NCI-H2227 treated with DMSO at 0.1 percent for 48 hours (cell line): ENCODE measurements around the gene ACOX1.
"Not testable (repeated sequence)": the region's sequence is repeated elsewhere in the genome, so short reads cannot be mapped to it uniquely, and the experiment has no call there.

Experiments used
- DNase-seq: peaks from one replicate; lab custom pipeline; 2025; lab: John Stamatoyannopoulos, UW

ACOX1 gene

DNA sequence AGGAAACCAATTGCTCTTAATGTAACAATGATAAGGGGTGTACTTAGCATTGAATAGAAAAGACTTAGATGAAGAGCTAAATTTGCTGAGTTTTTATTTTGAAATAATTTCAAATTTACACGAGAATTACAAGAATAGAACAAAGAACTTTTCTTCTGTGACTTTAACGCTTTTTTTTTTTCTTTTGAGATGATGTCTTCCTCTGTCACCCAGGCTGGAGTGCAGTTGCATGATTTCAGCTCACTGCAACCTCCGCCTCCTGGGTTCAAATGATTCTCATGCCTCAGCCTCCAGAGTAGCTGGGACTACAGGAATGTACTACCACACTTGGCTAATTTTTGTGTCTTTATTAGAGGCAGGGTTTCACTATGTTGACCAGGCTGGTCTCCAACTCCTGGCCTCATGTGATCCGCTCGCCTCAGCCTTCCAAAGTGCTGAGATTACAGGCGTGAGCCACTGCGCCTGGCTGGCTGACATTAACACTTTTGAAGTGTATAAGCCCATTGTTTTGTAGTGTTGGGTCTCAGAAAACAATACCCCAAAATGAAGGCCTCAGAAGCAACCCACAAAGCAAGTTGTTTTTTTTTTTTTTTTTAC lies 2.2 kb upstream of the ACOX1 start:
- no peak for DNase-seq

DNA sequence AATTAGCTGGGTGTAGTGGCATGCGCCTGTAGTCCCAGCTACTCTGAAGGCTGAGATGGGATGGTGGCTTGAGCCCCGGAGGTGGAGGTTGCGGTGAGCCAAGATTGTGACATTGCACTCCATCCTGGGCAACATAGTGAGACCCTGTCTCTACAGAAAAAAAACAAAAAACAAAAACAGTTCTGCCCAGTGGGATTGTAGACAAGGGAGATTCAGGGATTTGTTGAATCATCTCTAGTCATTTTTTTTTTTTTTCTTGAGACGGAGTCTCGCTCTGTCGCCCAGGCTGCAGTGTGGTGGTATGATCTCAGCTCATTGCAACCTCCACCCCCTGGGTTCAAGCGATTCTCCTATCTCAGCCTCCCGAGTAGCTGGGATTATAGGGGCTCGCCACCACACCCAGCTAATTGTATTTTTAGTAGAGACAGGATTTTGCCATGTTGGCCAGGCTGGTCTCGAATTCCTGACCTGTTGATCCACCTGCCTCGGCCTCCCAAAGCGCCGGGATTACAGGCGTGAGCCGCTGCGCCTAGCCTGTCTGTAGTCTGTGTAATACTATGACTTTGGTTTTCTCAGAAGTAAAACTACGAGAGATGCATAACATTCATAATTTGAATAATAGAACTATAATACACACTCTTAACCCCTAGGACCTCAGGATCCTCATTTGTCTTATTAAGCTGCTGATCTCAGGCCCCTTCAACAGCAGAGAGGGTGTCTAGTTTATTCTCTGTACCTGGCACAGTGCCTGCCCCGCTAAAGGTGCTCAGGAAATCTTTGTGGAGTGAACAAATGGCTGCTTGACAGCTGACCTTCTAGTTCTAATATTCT lies 1.4 kb upstream of the ACOX1 start:
- no peak for DNase-seq

DNA sequence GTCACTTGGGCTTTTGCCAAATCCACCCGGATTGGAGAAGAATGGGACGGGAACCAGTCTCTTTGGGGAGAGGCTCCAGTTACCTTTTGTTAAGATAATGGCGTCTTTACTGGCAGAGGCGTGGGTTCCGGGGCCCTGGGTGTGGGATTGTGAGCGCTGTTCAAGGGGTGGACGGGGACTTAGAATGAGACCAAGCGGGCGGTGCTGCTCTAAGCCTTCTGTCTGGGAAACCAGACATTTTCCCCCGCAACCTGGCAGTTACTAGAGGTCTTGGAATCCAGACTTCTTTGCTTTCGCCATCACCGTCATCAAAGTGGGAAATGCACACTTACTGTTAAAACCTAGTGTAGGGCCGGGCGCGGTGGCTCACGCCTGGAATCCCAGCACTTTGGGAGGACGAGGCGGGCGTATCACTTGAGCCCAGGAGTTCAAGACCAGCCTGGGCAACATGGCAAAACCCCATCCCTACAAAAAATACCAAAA lies 780 bp upstream of the ACOX1 start:
- no peak for DNase-seq

DNA sequence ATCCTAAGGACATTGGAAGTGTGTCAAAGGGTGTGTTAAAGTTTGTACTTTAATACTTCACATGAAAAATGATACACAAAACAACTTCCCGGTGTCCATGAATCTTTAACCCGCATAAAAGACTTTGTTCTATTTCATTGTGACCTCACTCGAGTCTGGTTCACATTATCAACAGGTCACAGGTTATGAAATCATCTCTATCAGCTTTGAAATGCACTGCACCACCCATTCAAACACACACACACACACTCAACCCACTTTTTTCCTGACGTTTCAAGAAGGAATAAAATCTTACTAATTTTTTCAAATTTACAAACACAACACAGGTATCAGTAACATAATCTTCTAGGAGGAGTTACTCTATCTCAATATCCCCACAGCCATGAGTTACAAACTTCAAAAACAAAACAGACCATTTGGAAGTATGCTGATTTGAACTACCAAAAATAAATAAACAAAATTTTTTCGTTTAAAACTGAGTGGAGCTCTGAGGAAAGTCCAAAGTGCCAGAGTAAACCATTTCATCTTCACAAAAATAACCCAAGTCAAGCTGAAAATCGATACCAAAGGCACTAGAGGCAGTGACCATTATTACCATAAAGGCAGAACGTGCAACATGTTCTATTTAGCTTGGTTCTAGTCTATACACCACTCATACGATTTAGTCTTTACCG lies 2.7 kb downstream of the ACOX1 start:
- DNase-seq = no peak

DNA sequence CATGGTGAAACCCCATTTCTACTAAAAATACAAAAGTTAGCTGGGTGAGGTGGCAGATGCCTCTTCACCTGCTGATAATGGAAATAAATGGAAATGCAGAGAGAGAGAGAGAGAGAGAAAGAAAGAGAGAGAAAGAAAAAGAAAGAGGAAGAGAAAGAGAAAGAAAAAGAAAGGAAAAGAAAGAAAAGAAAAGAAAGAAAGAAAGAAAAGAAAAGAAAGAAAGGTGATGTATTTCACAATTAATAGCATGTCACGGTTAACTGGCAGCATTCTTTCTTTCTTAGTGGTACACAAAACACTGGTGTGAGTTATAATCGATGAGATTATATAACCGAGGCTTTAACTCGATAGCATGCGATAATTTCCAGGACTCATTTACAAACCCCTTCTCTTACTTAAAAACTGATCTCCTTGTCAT lies 3.2 kb downstream of the ACOX1 start:
- DNase-seq = no peak

DNA sequence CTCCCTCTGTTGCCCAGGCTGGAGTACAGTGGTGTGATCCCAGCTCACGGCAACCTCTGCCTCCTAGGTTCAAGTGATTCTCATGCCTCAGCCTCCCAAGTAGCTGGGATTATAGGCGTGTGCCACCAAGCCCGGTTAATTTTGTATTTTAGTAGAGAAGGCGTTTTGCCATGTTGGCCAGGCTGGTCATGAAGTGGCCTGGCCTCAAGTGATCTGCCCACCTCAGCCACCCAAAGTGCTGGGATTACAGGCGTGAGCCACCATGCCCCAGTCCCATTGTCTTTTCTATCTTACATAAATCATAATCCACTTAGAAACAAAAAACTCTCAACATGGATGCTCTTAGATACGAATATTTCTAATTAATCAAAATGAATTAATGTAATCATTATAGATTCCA lies 3.8 kb downstream of the ACOX1 start:
- not testable (repeated sequence) for DNase-seq

DNA sequence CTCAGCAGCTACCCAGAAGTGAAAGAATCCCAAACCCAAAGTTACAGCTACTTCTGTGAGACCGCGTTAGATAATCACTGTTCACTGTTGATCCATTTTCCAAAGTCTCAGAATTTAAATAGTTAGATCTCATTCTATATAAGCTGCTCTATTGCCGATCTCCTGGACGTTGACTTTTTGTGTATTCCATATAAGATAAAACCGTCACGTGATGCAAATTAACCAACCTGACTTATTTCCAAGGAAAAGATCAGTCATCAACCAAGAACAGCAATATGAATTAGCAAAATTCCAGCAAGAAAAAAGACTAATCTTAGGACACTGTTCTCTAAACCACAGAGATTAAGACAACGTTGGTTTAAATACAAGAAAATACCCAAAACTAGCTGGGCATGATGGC lies 8.3 kb downstream of the ACOX1 start:
- no peak for DNase-seq

DNA sequence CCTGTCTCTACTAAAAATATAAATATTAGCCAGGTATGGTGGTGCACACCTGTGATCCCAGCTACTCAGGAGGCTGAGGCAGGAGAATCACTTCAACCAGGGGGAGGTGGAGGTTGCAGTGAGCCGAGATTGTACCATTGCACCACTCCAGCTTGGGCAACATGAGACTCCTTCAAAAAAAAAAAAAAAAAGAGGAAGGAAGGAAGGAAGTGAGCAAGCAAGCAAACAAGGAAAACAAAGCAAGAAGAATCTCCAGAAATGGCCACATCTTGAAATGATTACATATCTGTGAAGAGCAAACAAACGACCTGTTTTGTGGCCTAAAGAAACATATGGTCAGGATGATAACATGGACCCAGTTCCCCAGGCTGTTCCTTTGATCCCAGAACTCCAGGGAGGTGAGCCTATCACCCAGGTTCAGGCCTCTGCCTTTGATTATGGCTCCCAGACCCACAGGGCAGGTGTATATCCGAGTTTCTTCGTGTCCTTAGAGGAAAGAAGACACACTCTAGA lies 8.9 kb downstream of the ACOX1 start:
- DNase-seq = no peak

DNA sequence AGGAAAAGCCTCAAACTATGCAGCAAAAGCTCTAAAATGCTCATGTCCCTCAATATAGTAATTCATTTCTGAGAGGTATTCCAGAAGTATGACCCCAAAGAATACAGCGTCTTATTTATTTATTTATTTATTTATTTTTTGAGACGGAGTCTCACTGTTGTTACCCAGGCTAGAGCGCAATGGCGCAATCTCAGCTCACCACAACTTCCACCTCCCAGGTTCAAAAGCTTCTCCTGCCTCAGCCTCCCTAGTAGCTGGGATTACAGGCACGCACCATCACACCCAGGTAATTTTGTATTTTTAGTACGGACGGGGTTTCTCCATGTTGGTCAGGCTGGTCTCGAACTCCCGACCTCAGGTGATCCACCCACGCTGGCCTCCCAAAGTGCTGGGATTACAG lies 9.9 kb downstream of the ACOX1 start:
- DNase-seq = not testable (repeated sequence)

DNA sequence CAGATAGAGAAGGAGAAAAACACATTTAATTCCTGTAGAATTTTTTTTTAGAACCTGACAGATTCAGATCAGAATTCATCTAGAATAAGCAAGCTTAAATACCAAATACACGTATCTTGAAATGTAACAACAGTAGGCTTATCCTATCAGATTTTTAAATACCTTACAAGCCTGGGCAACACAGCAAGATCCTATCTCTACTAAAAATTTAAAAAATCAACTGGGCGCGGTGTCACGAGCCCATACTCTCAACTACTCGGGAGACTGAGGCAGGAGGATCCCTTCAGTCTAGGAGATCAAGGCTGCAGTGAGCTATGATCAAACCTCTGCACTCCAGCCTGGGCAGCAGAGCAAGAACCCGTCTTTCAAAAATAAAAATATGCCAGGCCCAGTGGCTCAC lies 13.5 kb downstream of the ACOX1 start:
- DNase-seq = no peak

DNA sequence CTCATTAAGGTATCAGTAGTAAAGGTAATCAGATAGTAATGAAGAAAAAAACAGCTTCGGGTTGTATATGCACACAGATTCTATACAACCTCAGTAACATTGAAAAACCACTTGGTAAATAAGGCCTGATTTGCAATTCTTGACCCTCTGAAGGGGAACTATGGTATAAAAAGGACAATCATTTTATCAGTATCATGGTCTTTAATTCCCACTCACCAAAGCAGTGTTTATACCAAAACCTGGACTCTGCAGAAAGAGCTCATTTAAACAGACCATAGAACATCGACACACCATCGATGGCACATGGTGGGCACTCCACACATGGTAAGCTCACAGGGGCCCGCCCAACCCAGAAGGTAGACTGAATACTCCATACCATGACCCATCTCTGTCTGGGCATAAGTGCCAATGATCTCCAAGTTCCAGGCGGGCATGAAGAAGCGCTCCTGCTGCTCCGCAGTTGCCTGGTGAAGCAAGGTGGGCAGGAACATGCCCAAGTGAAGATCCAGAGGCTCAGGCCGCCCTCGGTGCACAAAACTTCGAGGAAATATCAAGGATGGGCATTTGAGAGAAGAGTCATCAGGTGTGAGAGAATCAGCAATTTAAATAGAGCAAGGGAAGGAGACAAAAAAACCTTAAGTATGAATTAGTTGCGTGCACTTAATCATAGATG lies 19.0 kb downstream of the ACOX1 start:
- no peak for DNase-seq

DNA sequence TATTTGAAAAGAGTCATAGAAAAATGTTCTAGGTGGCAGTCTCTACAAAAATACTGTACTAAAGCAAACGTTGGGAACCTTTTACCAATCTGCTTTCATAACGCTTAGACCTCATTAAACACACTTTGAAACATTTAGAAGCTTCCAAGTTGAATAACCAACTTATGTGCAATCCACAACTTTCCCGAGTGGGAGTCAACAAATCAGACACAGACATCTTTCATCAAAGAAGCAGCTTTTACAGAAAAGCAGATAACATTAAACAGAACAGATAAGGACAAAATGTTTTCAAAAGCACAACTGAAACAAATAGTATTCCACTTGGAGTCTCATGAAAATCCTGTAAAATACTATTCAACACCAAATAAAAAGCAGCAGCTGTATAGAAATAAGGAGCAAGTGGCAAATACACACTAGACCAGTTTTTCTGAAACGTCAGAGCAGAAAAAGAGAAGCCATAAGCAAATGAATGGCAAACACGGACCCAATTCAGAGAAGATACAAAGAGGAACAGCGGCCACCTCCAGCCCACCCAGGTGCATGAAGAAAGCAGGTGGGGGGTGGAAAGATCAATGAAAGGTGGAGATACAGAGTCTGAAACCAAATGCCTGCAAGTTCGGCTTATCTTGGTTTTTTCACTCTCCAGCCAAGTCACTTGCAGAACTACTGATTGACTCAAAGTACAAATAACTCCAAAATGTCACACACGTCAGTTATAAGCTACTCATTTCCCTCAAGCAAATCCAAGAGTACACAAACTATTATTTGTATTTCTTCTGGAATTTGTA lies 19.7 kb downstream of the ACOX1 start:
- no peak for DNase-seq

DNA sequence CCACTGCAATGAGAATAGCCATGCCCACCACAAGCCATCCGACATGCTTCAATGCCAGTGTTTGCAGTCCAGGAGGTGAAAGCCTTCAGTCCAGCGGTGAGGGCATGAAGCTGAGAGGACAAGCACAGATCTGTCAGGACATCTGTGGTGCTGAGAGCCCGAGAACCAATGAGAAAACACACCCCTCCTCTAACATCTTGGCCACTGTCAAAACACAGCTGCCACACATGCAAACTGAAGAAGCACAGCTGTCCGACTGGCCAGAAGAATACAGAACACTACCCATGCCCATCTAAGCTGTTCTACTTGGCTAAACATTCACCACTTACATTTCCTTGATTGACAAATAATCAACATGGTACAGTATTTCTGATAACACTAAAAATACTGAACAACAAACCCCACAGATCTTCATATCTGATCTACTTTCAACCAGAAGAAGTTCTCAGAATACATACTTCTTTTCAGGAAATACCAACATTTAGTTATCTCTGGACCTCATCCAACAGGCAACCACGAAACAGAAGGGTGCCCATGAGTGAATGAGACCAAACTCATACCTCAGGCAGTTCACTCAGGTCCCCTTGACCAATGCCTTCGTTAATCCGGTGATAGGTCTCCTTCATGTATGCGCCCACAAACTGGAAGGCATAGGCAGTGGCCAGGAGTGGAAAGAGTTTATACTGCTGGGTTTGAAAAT lies 28.0 kb downstream of the ACOX1 start:
- no peak for DNase-seq

DNA sequence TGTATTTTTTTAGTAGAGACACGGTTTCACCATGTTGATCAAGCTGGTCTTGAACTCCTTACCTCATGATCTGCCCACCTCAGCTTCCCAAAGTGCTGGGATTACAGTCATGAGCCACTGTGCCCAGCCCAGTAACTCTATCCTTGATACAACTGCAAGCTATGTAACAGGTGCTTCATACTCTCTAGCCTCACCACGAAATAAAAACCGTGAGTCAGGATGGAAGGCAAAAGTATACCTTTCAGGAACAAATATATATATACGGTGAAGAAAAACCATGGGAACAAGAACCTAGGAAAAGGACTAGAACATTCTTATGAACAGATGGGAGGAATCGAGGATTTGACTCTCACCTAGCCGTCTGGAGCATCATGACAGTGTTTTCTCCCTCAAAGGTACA lies 28.5 kb downstream of the ACOX1 start:
- no peak for DNase-seq

DNA sequence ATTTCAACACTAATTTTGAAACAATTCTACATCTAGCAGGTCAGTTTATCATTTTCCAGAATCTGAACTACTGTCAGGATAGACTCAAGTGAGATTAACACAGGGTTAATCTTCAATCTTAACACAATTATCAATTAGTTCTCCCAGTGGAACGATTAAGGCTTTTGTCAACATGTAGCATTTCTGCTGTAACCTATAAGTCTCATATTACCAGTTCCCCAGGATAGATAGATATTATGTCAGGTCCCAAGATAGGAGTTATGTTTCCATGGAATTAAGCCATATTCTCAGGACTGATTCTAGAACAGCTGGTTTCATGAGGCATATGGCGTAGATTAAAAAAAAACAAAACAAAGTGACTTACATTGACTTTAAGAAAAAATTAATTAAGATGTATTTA lies 33.8 kb downstream of the ACOX1 start:
- DNase-seq = no peak

DNA sequence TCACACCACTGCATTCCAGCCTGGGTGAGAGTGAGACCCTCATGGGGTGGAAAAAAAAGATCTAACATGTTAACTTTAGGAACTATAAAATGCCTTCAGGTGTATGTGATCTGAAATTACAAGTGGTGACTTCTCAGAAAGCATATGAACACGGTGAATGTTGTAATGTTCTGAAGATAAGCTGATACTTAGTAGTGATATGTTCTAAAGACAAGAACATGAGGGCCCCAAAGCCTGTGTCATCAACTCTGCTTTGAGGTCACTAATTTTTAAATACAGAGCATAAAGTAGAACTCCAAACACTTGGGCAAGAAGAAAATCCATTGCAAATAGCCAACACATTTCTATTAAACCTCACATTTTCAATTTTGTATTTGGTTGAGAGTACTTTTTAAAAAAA lies 35.5 kb downstream of the ACOX1 start:
- no peak for DNase-seq

DNA sequence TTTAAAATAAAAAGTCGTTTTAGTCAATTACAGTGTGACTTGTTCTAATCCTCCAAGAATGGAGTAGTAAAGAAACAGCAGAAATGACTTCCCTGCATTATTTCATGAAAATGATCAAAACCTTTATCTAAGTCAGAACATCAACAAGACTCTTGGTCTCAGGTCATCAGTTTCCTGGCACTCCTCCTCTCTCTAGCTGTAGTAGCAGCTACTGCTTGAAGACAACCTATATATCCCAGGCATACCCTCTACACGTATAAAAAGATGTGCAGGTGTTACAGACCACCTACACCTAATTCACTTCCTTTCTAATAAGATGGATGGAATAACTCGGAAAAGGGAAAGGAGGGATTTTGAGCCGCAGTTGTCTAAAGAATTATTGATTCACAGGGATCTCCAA lies 36.5 kb downstream of the ACOX1 start:
- no peak for DNase-seq

DNA sequence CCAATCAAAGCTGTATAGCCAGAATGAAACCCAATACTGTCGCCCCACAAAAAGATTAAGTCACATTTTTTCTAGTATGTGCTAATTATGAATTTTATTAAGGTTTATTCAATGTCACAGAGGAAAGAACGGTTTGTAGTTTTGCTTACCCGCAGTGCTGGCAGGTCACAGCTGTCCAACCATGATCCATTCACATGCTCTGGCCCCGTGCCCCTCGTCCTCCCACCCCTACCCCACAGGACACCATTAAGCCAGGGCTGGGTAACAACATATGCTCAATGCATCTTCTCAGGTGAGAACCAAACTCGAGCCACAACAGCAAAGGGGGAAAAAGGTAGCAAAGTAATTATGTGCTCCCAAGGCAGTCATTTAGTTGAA lies 37.5 kb downstream of the ACOX1 start:
- no peak for DNase-seq

DNA sequence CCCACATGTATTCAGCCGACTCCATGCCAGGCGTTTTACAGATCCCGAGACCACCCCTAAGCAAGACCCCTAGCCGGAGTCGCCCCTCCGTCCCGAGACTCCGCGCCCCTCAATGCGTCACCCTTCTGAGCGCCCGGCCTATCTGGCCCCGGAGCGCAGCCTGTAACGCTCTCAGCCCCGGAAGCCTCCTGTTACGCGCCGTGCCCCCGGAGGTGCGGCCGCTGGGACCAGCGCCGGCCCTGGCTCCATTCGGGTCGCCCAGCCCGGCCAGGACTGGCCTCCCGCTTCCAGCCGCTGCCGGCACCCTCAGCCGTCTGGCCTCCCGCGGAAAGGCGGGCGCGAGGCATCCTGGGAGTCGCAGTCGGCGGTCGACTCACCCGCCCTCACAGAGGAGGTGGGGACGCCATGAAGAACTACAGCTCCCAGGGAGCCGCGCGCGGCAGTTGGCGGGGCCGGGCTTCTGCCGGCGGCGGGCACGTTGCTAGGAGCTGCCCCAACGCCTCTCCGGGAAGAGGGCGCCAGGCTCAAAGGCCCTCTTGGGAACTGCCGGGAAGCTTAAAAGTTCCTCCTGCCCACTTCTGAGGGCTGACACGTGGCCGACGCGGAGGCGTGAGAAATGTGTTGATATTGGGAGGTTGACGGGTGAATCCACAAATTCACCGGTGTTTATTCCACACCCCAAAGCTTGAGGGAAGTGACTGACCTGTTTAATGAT lies 38.1 kb downstream of the ACOX1 start, which contains the start of gene FBF1:
FBF1 (minus strand) TSS at position 316 of the 715 bp plus-strand sequence. CDS start 2,893 bp downstream, outside the sequence.
- DNase-seq = peak; percentile 89

DNA sequence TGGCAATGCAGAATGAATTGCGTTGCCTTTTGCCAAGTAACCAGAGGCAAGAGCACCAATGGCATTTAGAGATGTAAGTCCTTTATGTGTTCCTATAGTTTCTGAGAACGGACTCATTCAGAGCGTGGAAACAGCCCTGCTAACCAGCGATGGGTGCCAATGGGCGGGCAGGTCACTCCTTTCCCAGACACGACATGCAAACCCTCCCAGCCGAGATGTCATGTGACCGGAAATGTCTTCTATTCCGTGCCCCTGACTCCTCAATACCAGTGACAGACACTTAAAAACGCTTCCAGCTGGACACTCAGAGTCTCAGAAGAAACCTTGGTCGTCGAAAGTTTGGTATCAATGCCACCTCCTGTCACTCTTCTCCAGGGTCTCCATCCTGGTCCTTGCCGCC lies 41.3 kb downstream of the ACOX1 start:
- no peak for DNase-seq
